Measurements from ENCODE around the gene TRPC6.
A peak's percentile ranks its signal among the peaks of the same experiment; 100 is the strongest.
"Not testable (repeated sequence)": the region's sequence is repeated elsewhere in the genome, so short reads cannot be mapped to it uniquely, and the experiment has no call there.

The TRPC6 gene

GRCh38 chr11:101448881-101449442 lies 134.8 kb downstream of the TRPC6 start:
- DNase-seq (ENCODE audit: low spot score), result no peak

GRCh38 chr11:101446726-101447125 lies 137.1 kb downstream of the TRPC6 start:
- DNase-seq (ENCODE audit: low spot score), result no peak

- DNase-seq (ENCODE audit: low spot score), result no peak
These were observed 137.6 kb downstream of the TRPC6 start for GRCh38 chr11:101446238-101446637.

GRCh38 chr11:101445761-101446160 lies 138.0 kb downstream of the TRPC6 start:
- DNase-seq (ENCODE audit: low spot score), result no peak

- no peak for DNase-seq (ENCODE audit: low spot score)
These were observed 139.0 kb downstream of the TRPC6 start for GRCh38 chr11:101444851-101445250.

- DNase-seq (ENCODE audit: low spot score), result no peak
These were observed 139.6 kb downstream of the TRPC6 start for GRCh38 chr11:101444164-101444563.

- no peak for DNase-seq (ENCODE audit: low spot score)
These were observed 140.8 kb downstream of the TRPC6 start for GRCh38 chr11:101442936-101443521.

GRCh38 chr11:101442171-101442570 lies 141.6 kb downstream of the TRPC6 start:
- peak; percentile 61 for DNase-seq (ENCODE audit: low spot score)

GRCh38 chr11:101441747-101442146 lies 142.1 kb downstream of the TRPC6 start:
- DNase-seq (ENCODE audit: low spot score), result peak; percentile 17

- no peak for DNase-seq (ENCODE audit: low spot score)
These were observed 144.3 kb downstream of the TRPC6 start for GRCh38 chr11:101439488-101439887.

GRCh38 chr11:101438708-101439107 lies 145.1 kb downstream of the TRPC6 start:
- not testable (repeated sequence) for DNase-seq (ENCODE audit: low spot score)

- DNase-seq (ENCODE audit: low spot score), result no peak
These were observed 145.7 kb downstream of the TRPC6 start for GRCh38 chr11:101438126-101438525.

- no peak for DNase-seq (ENCODE audit: low spot score)
These were observed 147.2 kb downstream of the TRPC6 start for GRCh38 chr11:101436511-101437142.

GRCh38 chr11:101435408-101435973 lies 148.3 kb downstream of the TRPC6 start:
- no peak for DNase-seq (ENCODE audit: low spot score)

GRCh38 chr11:101434026-101434643 lies 149.7 kb downstream of the TRPC6 start:
- no peak for DNase-seq (ENCODE audit: low spot score)

- no peak for DNase-seq (ENCODE audit: low spot score)
These were observed 150.7 kb downstream of the TRPC6 start for GRCh38 chr11:101433151-101433550.

GRCh38 chr11:101429703-101430540 lies 153.9 kb downstream of the TRPC6 start:
- no peak for DNase-seq (ENCODE audit: low spot score)

- DNase-seq (ENCODE audit: low spot score), result peak; percentile 30
These were observed 154.9 kb downstream of the TRPC6 start for GRCh38 chr11:101428918-101429317.

- peak; percentile 40 for DNase-seq (ENCODE audit: low spot score)
These were observed 176.5 kb downstream of the TRPC6 start for GRCh38 chr11:101407324-101407723.

All from AG08396 (cell line).